Duodenal mucosa (tissue), 2 donors: ENCODE measurements around the gene VCL.

Experiments used
- H3K27ac ChIP-seq: one replicate; pipeline ENCODE4 v1.7.0; 2013; ENCODE audit warnings: low read depth, low read length
- H3K27me3 ChIP-seq, 2 donors: one replicate each; pipeline ENCODE4 v1.7.0; 2013; ENCODE audit warnings: low read length in 2 of 2, control low read depth in 1 of 2; ENCODE audit not compliant: insufficient read depth in 2 of 2, control insufficient read depth in 1 of 2
- H3K36me3 ChIP-seq, 2 donors: one replicate each; pipeline ENCODE4 v1.7.0; 2013; ENCODE audit warnings: low read length in 2 of 2, control low read depth in 1 of 2; ENCODE audit not compliant: insufficient read depth in 2 of 2, control insufficient read depth in 1 of 2
- H3K4me1 ChIP-seq, 2 donors: one replicate each; pipeline ENCODE4 v1.7.0; 2013; ENCODE audit warnings: low read length in 2 of 2, control low read depth in 1 of 2; ENCODE audit not compliant: insufficient read depth in 2 of 2, control insufficient read depth in 1 of 2
- H3K4me3 ChIP-seq, 2 donors: one replicate each; pipeline ENCODE4 v1.7.0; 2013; ENCODE audit warnings: low read length in 2 of 2, low read depth in 1 of 2
- H3K9ac ChIP-seq, 2 donors: one replicate each; pipeline ENCODE4 v1.7.0; 2013; ENCODE audit warnings: low read length in 2 of 2, low read depth in 1 of 2
- H3K9me3 ChIP-seq, 2 donors: one replicate each; pipeline ENCODE4 v1.7.0; 2013; ENCODE audit warnings: low read length in 2 of 2, control low read depth in 1 of 2; ENCODE audit not compliant: control insufficient read depth in 1 of 2

The VCL gene

GRCh38 chr10:74153123-74153522 lies 155.2 kb downstream of the VCL start:
- no peaks in the 10 kb centered on the region for H3K27me3 ChIP-seq
- no peak overlapping the region for H3K4me3 ChIP-seq
- no peak overlapping the region for H3K9ac ChIP-seq
- peaks cover 0 to 1% of the 10 kb centered on the region in 2 donors for H3K36me3 ChIP-seq
- no peak overlapping the region for H3K27ac ChIP-seq
- no peaks in the 10 kb centered on the region for H3K9me3 ChIP-seq
- H3K4me1 ChIP-seq = peaks cover 17 to 23% of the 10 kb centered on the region in 2 donors

DNA sequence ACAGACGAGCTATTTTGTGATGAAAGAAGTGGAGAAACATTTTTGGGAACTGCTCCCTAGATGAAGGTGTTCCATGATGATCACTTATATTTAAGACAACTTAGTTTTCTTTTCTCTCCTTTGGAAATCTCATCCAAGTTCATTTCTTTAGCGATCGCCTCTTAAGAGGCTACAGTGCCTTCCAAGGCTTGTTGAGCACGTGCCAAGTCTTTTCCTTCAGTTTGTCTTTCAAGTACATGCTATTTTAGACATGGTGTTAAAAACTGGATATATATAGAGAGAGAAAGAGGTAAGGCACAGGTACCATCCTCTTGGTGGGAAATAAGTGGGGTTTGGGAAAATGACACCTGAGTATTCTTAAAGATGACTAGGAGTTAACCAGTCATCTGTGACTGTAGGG lies 155.8 kb downstream of the VCL start:
- no peak overlapping the region for H3K4me3 ChIP-seq
- no peak overlapping the region for H3K9ac ChIP-seq
- H3K27ac ChIP-seq = no peak overlapping the region
- no peaks in the 10 kb centered on the region for H3K27me3 ChIP-seq
- H3K36me3 ChIP-seq = no peaks in the 10 kb centered on the region
- no peaks in the 10 kb centered on the region for H3K9me3 ChIP-seq
- peaks cover 17 to 23% of the 10 kb centered on the region in 2 donors for H3K4me1 ChIP-seq

DNA sequence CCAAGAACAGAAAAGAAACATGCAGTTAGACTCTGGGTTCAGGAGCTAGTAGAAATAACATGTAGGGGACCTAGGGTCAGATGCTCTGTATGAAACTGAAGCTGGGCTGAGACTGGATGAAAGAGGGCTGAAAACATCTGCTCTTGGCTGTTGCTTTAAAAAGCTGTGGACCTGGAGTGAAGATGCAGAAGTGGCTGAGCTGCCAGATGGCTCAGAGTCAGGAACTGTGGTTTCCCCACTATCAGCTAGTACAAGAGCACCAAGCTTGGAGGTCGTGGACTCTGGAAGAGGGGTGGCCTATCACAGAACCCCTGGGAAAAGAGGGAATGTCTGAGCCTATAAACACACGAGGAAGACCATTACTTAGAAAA lies 159.0 kb downstream of the VCL start:
- Histone ChIP-seq H3K9ac (no peak overlapping the region), H3K27me3 (no peaks in the 10 kb centered on the region), H3K9me3 (no peaks in the 10 kb centered on the region), H3K4me3 (no peak overlapping the region), H3K4me1 (peaks cover 7 to 8% of the 10 kb centered on the region in 2 donors), H3K36me3 (no peaks in the 10 kb centered on the region), H3K27ac (no peak overlapping the region)

- Histone ChIP-seq H3K9me3 (no peaks in the 10 kb centered on the region), H3K36me3 (no peaks in the 10 kb centered on the region), H3K4me1 (no peaks in the 10 kb centered on the region), H3K9ac (no peak overlapping the region), H3K27ac (no peak overlapping the region), H3K27me3 (no peaks in the 10 kb centered on the region), H3K4me3 (no peak overlapping the region)
Measured at GRCh38 chr10:74160013-74160412, 162.1 kb downstream of the VCL start.

GRCh38 chr10:74163319-74164068 lies 165.6 kb downstream of the VCL start:
- Histone ChIP-seq H3K27me3 (no peaks in the 10 kb centered on the region), H3K9ac (no peak overlapping the region), H3K27ac (no peak overlapping the region), H3K4me3 (no peak overlapping the region), H3K36me3 (no peaks in the 10 kb centered on the region), H3K4me1 (no peaks in the 10 kb centered on the region), H3K9me3 (no peaks in the 10 kb centered on the region)

GRCh38 chr10:74164716-74165529 lies 167.0 kb downstream of the VCL start:
- H3K9ac ChIP-seq = no peak overlapping the region
- peaks cover 0 to 7% of the 10 kb centered on the region in 2 donors for H3K4me1 ChIP-seq
- no peaks in the 10 kb centered on the region for H3K36me3 ChIP-seq
- no peak overlapping the region for H3K27ac ChIP-seq
- H3K4me3 ChIP-seq = no peak overlapping the region
- no peaks in the 10 kb centered on the region for H3K27me3 ChIP-seq
- no peaks in the 10 kb centered on the region for H3K9me3 ChIP-seq

DNA sequence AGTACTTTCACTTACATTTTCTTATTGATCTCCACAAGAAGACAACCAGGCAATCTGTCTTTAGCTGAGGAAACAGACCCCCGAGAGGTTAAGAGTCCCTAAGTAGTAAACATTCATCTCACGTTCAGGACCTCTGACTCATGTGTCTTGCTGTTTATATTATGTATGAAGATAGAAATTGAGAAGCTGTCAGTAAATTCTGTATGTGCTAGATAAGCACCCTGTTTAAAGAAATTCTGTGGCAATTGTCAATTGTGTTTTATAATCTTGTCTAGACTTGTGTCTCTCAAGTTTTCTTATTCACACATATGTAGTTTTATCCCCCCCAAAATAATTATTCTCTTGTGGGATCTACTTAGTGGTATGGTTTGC lies 167.6 kb downstream of the VCL start:
- Histone ChIP-seq H3K4me1 (peaks cover 0 to 7% of the 10 kb centered on the region in 2 donors), H3K27me3 (no peaks in the 10 kb centered on the region), H3K27ac (no peak overlapping the region), H3K36me3 (no peaks in the 10 kb centered on the region), H3K9me3 (no peaks in the 10 kb centered on the region), H3K4me3 (no peak overlapping the region), H3K9ac (no peak overlapping the region)

GRCh38 chr10:74167443-74167842 lies 169.5 kb downstream of the VCL start:
- H3K27ac ChIP-seq = no peak overlapping the region
- no peaks in the 10 kb centered on the region for H3K36me3 ChIP-seq
- H3K4me1 ChIP-seq = peaks cover 0 to 7% of the 10 kb centered on the region in 2 donors
- H3K4me3 ChIP-seq = no peak overlapping the region
- H3K9ac ChIP-seq = no peak overlapping the region
- no peaks in the 10 kb centered on the region for H3K9me3 ChIP-seq
- no peaks in the 10 kb centered on the region for H3K27me3 ChIP-seq
